ENCODE data around the gene MAL. TPM values are rescaled to one million over a fixed set of nuclear protein-coding genes. Genes with fewer than 3 reads are reported as not detected.

Gene MAL
- polyA plus RNA-seq, 1 donor, result 0.30 TPM

- WGBS (ENCODE audit: insufficient coverage, low lambda C conversion rate), result no CpG with 5 or more reads among the region's 6 CpGs
- no peak overlapping the region for H3K27ac ChIP-seq (ENCODE audit: low read length)
- no peak overlapping the region for H3K4me3 ChIP-seq (ENCODE audit: low read length)
- no peaks in the 10 kb centered on the region for H3K4me1 ChIP-seq (ENCODE audit: control insufficient read depth, insufficient read depth, low read length)
- peaks cover 16% of the 10 kb centered on the region for H3K27me3 ChIP-seq (ENCODE audit: control insufficient read depth, insufficient read depth, low read length)
- no peaks in the 10 kb centered on the region for H3K9me3 ChIP-seq (ENCODE audit: control insufficient read depth, low read depth, low read length)
- DNase-seq, result no peak
- H3K36me3 ChIP-seq (ENCODE audit: control insufficient read depth, insufficient read depth, low read length), result no peaks in the 10 kb centered on the region
Measured at GRCh38 chr2:95040426-95040825, 14.9 kb downstream of the MAL start.

DNA sequence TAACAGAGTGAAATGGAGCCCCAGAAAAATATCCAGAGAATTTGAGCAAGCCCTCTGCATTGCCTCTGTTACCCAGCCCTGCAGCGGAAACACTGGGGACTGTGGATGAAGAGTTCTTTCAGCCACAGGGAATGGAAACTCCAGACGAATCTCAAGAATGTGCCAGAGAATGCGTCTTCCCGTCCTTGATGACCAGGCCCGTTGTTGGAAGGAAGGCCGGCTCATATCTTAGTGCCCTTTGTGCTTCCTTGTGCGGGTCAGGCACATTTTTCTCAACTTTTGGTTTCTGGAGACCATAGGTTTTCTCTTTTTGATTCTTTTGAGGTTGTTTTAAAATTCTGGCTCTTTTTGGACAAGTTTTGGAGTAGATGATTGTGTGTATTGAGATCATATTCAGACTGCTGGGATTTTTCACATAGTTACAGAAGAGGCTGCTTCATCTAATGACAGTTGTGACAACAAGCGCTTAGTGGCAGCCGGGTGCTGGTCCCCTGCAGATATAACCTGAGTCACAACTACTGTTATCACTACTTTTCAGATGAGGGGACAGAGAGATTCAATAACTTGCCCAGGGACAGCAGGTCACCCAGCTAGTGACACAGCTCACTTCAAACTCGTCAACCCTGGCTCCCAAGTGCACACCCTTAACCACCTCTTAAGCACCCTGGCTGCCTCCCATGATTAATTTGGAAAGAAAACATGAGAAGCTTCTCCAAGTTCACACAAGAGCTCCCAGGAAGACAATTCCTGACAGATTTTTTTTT, 15.7 kb downstream of the MAL start:
- Histone ChIP-seq H3K36me3 (ENCODE audit: control insufficient read depth, insufficient read depth, low read length) (no peaks in the 10 kb centered on the region), H3K4me3 (ENCODE audit: low read length) (no peak overlapping the region), H3K9me3 (ENCODE audit: control insufficient read depth, low read depth, low read length) (no peaks in the 10 kb centered on the region), H3K4me1 (ENCODE audit: control insufficient read depth, insufficient read depth, low read length) (no peaks in the 10 kb centered on the region), H3K27me3 (ENCODE audit: control insufficient read depth, insufficient read depth, low read length) (peaks cover 16% of the 10 kb centered on the region), H3K27ac (ENCODE audit: low read length) (no peak overlapping the region)
- no peak for DNase-seq
- WGBS (ENCODE audit: insufficient coverage, low lambda C conversion rate), result no CpG with 5 or more reads among the region's 10 CpGs

DNA sequence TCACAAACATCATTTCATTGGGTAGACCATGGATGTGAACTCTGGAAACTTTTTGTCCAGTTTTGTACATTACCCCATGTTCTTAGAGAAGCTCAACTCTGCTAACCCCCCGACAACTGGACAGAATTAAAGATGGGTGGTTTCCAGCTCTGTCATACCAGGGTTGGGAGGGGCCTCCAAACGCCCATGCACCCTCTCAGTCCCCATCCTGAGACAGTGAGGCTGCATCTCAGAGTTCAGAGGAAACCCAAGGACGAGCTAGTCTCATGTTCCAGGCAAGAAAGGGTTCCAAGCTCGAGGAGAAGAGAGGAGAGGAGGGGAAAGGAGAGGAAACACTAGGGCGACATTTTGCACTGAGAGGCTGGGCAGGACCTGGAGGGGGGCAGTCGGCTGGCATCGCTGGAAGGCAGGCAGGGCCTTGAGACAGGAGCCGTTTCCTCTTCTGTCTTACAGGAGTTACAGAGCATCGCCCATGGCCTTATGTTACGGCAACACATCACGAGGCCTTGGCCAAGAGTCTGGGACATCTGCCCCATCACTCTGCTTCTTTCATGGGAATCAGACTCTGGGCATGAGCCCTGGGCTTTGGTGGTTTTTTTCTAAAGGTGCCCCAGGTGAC, 16.4 kb downstream of the MAL start:
- Histone ChIP-seq H3K4me1 (ENCODE audit: control insufficient read depth, insufficient read depth, low read length) (no peaks in the 10 kb centered on the region), H3K27me3 (ENCODE audit: control insufficient read depth, insufficient read depth, low read length) (peaks cover 16% of the 10 kb centered on the region), H3K36me3 (ENCODE audit: control insufficient read depth, insufficient read depth, low read length) (no peaks in the 10 kb centered on the region), H3K27ac (ENCODE audit: low read length) (no peak overlapping the region), H3K4me3 (ENCODE audit: low read length) (no peak overlapping the region), H3K9me3 (ENCODE audit: control insufficient read depth, low read depth, low read length) (no peaks in the 10 kb centered on the region)
- no peak for DNase-seq
- WGBS (ENCODE audit: insufficient coverage, low lambda C conversion rate), result no CpG with 5 or more reads among the region's 11 CpGs

DNA sequence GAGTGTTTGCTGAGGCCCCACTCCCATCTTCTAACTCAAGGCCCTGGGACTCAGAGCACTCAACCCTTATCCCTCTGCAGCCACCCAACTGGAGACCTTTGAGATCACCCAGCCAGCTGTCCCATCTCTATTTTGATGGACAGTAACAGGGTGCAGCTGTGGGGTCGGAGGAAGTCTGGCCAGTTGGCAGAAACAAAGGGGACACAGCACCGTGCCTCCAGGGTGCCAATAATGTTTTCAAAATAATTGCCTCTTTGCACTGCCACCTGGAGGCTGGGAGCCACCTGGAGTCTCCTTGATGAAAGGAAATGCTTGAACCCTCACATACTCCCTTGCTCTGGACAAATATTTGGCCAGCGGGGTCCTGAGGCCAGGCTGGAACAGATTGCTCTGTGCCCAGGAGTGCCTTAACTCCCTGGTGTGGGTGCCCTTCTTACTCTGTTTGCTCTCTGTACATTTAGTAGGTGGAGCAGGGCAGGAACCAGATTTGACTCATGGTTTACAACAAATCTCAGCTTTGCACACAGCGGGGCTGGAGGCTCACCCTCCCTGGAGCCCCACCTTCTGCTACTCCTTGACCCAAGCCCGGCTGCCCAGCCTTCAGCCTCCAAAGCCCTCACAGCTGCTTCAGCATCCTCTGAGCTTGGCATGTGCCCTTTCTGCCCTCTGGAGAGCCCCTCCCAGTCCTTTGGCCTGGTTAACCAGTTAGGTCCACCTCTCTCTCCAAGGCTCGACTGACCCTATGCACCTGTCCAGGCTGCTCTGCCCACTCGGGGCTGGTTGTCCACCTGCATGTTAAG, 17.2 kb downstream of the MAL start:
- Histone ChIP-seq H3K27ac (ENCODE audit: low read length) (no peak overlapping the region), H3K4me1 (ENCODE audit: control insufficient read depth, insufficient read depth, low read length) (no peaks in the 10 kb centered on the region), H3K27me3 (ENCODE audit: control insufficient read depth, insufficient read depth, low read length) (peaks cover 16% of the 10 kb centered on the region), H3K36me3 (ENCODE audit: control insufficient read depth, insufficient read depth, low read length) (no peaks in the 10 kb centered on the region), H3K9me3 (ENCODE audit: control insufficient read depth, low read depth, low read length) (no peaks in the 10 kb centered on the region), H3K4me3 (ENCODE audit: low read length) (no peak overlapping the region)
- no CpG with 5 or more reads among the region's 7 CpGs for WGBS (ENCODE audit: insufficient coverage, low lambda C conversion rate)
- DNase-seq, result no peak

DNA sequence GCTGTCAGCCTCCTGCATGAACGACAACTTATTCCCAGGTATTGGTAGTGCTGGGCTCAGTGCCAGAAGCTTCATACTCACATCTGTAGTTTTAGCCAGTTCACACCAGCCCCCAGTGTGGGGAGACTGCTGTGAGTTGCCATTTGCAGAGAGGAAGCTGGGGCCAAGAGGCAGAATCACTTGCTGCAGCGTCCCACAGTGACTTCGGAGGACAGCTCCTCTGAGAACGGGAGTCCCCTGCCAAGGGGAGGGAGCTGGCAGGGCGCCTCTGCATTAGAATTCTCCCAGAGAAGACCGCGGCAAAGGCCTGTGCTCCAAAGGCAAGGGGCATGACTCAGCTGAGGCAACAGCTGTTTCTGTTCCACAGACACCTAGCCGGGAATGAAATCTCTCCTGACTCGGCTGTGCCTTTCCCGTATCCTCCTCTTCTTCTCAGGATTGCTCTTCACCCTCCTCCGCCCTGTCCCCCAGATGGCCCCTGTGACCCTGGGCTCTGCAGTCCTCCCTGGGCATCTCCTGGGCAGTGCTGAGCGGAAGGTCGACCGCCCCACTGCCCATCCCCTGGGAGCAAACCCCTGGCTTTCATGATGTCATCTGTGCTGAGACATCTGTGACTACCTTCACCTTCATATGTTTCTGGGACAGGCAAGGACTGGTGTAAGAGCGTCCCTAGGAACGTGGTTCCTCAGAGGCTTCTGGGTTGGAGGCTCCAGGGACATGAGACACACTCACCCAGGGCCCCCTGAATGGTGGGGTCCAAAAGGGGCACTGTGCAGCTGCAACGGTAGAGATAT, 18.0 kb downstream of the MAL start:
- peaks cover 16% of the 10 kb centered on the region for H3K27me3 ChIP-seq (ENCODE audit: control insufficient read depth, insufficient read depth, low read length)
- WGBS (ENCODE audit: insufficient coverage, low lambda C conversion rate), result no CpG with 5 or more reads among the region's 17 CpGs
- no peak overlapping the region for H3K27ac ChIP-seq (ENCODE audit: low read length)
- H3K36me3 ChIP-seq (ENCODE audit: control insufficient read depth, insufficient read depth, low read length), result no peaks in the 10 kb centered on the region
- no peaks in the 10 kb centered on the region for H3K4me1 ChIP-seq (ENCODE audit: control insufficient read depth, insufficient read depth, low read length)
- no peak for DNase-seq
- no peaks in the 10 kb centered on the region for H3K9me3 ChIP-seq (ENCODE audit: control insufficient read depth, low read depth, low read length)
- H3K4me3 ChIP-seq (ENCODE audit: low read length), result no peak overlapping the region

- no CpG with 5 or more reads among the region's 5 CpGs for WGBS (ENCODE audit: insufficient coverage, low lambda C conversion rate)
- Histone ChIP-seq H3K4me1 (ENCODE audit: control insufficient read depth, insufficient read depth, low read length) (no peaks in the 10 kb centered on the region), H3K4me3 (ENCODE audit: low read length) (no peak overlapping the region), H3K27ac (ENCODE audit: low read length) (no peak overlapping the region), H3K36me3 (ENCODE audit: control insufficient read depth, insufficient read depth, low read length) (no peaks in the 10 kb centered on the region), H3K27me3 (ENCODE audit: control insufficient read depth, insufficient read depth, low read length) (peaks cover 16% of the 10 kb centered on the region), H3K9me3 (ENCODE audit: control insufficient read depth, low read depth, low read length) (no peaks in the 10 kb centered on the region)
- no peak for DNase-seq
Measured at GRCh38 chr2:95044601-95045000, 19.1 kb downstream of the MAL start.

GRCh38 chr2:95046371-95047112, 21.0 kb downstream of the MAL start:
- Histone ChIP-seq H3K4me3 (ENCODE audit: low read length) (no peak overlapping the region), H3K27ac (ENCODE audit: low read length) (no peak overlapping the region), H3K27me3 (ENCODE audit: control insufficient read depth, insufficient read depth, low read length) (peaks cover 16% of the 10 kb centered on the region), H3K36me3 (ENCODE audit: control insufficient read depth, insufficient read depth, low read length) (no peaks in the 10 kb centered on the region), H3K4me1 (ENCODE audit: control insufficient read depth, insufficient read depth, low read length) (no peaks in the 10 kb centered on the region), H3K9me3 (ENCODE audit: control insufficient read depth, low read depth, low read length) (no peaks in the 10 kb centered on the region)
- 100% methylated on average over 1 of the region's 13 CpGs for WGBS (ENCODE audit: insufficient coverage, low lambda C conversion rate)
- no peak for DNase-seq

GRCh38 chr2:95047629-95048510, 22.4 kb downstream of the MAL start:
- H3K4me1 ChIP-seq (ENCODE audit: control insufficient read depth, insufficient read depth, low read length), result no peaks in the 10 kb centered on the region
- H3K27ac ChIP-seq (ENCODE audit: low read length), result no peak overlapping the region
- DNase-seq, result no peak
- no CpG with 5 or more reads among the region's 17 CpGs for WGBS (ENCODE audit: insufficient coverage, low lambda C conversion rate)
- H3K36me3 ChIP-seq (ENCODE audit: control insufficient read depth, insufficient read depth, low read length), result no peaks in the 10 kb centered on the region
- H3K27me3 ChIP-seq (ENCODE audit: control insufficient read depth, insufficient read depth, low read length), result peaks cover 17% of the 10 kb centered on the region
- H3K4me3 ChIP-seq (ENCODE audit: low read length), result no peak overlapping the region
- no peaks in the 10 kb centered on the region for H3K9me3 ChIP-seq (ENCODE audit: control insufficient read depth, low read depth, low read length)

All from large intestine (tissue), 3 donors.